ENCODE data around the gene ASIC5.

ASIC5 gene

GRCh38 chr4:155879767-155880166 is 13.7 kb upstream of the ASIC5 start:
- no peak for DNase-seq (ENCODE audit: low read depth)

- DNase-seq (ENCODE audit: low read depth) = no peak
Measured at GRCh38 chr4:155878611-155879010, 12.5 kb upstream of the ASIC5 start.

- no peak for DNase-seq (ENCODE audit: low read depth)
Measured at GRCh38 chr4:155877971-155878370, 11.9 kb upstream of the ASIC5 start.

- DNase-seq (ENCODE audit: low read depth) = no peak
Measured at GRCh38 chr4:155875878-155876277, 9.8 kb upstream of the ASIC5 start.

- no peak for DNase-seq (ENCODE audit: low read depth)
Measured at GRCh38 chr4:155855897-155856296, 10.2 kb downstream of the ASIC5 start.

GRCh38 chr4:155854582-155855226 is 11.4 kb downstream of the ASIC5 start:
- DNase-seq (ENCODE audit: low read depth) = no peak

- DNase-seq (ENCODE audit: low read depth) = no peak
Measured at GRCh38 chr4:155853189-155853588, 12.9 kb downstream of the ASIC5 start.

GRCh38 chr4:155849042-155849441 is 17.0 kb downstream of the ASIC5 start:
- DNase-seq (ENCODE audit: low read depth) = no peak

- no peak for DNase-seq (ENCODE audit: low read depth)
Measured at GRCh38 chr4:155846929-155847328, 19.1 kb downstream of the ASIC5 start.

GRCh38 chr4:155842080-155842479 is 24.0 kb downstream of the ASIC5 start:
- no peak for DNase-seq (ENCODE audit: low read depth)

- DNase-seq (ENCODE audit: low read depth) = no peak
Measured at GRCh38 chr4:155837203-155837796, 28.8 kb downstream of the ASIC5 start.

- DNase-seq (ENCODE audit: low read depth) = no peak
Measured at GRCh38 chr4:155832664-155833063, 33.4 kb downstream of the ASIC5 start.

- no peak for DNase-seq (ENCODE audit: low read depth)
Measured at GRCh38 chr4:155828628-155829027, 37.4 kb downstream of the ASIC5 start.

- DNase-seq (ENCODE audit: low read depth) = no peak
Measured at GRCh38 chr4:155822572-155822971, 43.5 kb downstream of the ASIC5 start.

- DNase-seq (ENCODE audit: low read depth) = no peak
Measured at GRCh38 chr4:155820887-155821518, 45.1 kb downstream of the ASIC5 start.

GRCh38 chr4:155819066-155819465 is 47.0 kb downstream of the ASIC5 start:
- DNase-seq (ENCODE audit: low read depth) = no peak

GRCh38 chr4:155818639-155819038 is 47.4 kb downstream of the ASIC5 start:
- DNase-seq (ENCODE audit: low read depth) = no peak

- DNase-seq (ENCODE audit: low read depth) = no peak
Measured at GRCh38 chr4:155811083-155811482, 55.0 kb downstream of the ASIC5 start.

- no peak for DNase-seq (ENCODE audit: low read depth)
Measured at GRCh38 chr4:155809835-155810234, 56.2 kb downstream of the ASIC5 start.

GRCh38 chr4:155807021-155807420 is 59.1 kb downstream of the ASIC5 start:
- DNase-seq (ENCODE audit: low read depth) = no peak

- DNase-seq (ENCODE audit: low read depth) = no peak
Measured at GRCh38 chr4:155805016-155805415, 61.1 kb downstream of the ASIC5 start.

GRCh38 chr4:155802190-155802959 is 63.7 kb downstream of the ASIC5 start:
- DNase-seq (ENCODE audit: low read depth) = no peak
